NCI-H187 treated with DMSO at 0.1 percent for 48 hours (cell line): ENCODE results near the gene GPR17.

Source experiments
- DNase-seq: peaks from one replicate; lab custom pipeline; 2025; lab: John Stamatoyannopoulos, UW

Gene GPR17

GRCh38 chr2:127670957-127671290 lies 25.0 kb downstream of the GPR17 start:
- no peak for DNase-seq

GRCh38 chr2:127671557-127672302 lies 25.8 kb downstream of the GPR17 start:
- DNase-seq: no peak

GRCh38 chr2:127672341-127673224 lies 26.6 kb downstream of the GPR17 start:
- no peak for DNase-seq

- no peak for DNase-seq
These were observed 27.5 kb downstream of the GPR17 start for GRCh38 chr2:127673291-127674069.

- DNase-seq: no peak
These were observed 28.6 kb downstream of the GPR17 start for GRCh38 chr2:127674241-127675209.

- DNase-seq: no peak
These were observed 29.6 kb downstream of the GPR17 start, which contains the start of gene LIMS2 for GRCh38 chr2:127675331-127676261. TSS of gene LIMS2 (minus strand) at chr2:127675530. CDS start at chr2:127675024, 506 bp downstream.

GRCh38 chr2:127676906-127677305 lies 31.0 kb downstream of the GPR17 start:
- DNase-seq: no peak

- DNase-seq: no peak
These were observed 32.6 kb downstream of the GPR17 start for GRCh38 chr2:127678531-127678930.

GRCh38 chr2:127678991-127679390 lies 33.0 kb downstream of the GPR17 start:
- no peak for DNase-seq

GRCh38 chr2:127679680-127680361 lies 33.9 kb downstream of the GPR17 start:
- no peak for DNase-seq

- no peak for DNase-seq
These were observed 34.8 kb downstream of the GPR17 start for GRCh38 chr2:127680706-127681287.

- no peak for DNase-seq
These were observed 35.4 kb downstream of the GPR17 start for GRCh38 chr2:127681288-127681804.

- DNase-seq: no peak
These were observed 36.3 kb downstream of the GPR17 start for GRCh38 chr2:127681976-127682857.

- DNase-seq: no peak
These were observed 37.1 kb downstream of the GPR17 start for GRCh38 chr2:127683056-127683455.

- no peak for DNase-seq
These were observed 37.8 kb downstream of the GPR17 start for GRCh38 chr2:127683757-127684156.

- DNase-seq: no peak
These were observed 39.6 kb downstream of the GPR17 start for GRCh38 chr2:127685410-127686080.

GRCh38 chr2:127688405-127688804 lies 42.5 kb downstream of the GPR17 start:
- DNase-seq: no peak
